GM19468 (cell line): ENCODE results near the gene TMED3.

Source experiments
- ATAC-seq: cut with Tn5 transposase; IDR thresholded peaks from one replicate; pipeline ENCODE4 v1.9.1; 2021; ENCODE audit warnings: mild to moderate bottlenecking, moderate library complexity, moderate number of reproducible peaks; ENCODE audit not compliant: unreplicated experiment; ENCODE audit errors: extremely low read depth

Gene TMED3

DNA sequence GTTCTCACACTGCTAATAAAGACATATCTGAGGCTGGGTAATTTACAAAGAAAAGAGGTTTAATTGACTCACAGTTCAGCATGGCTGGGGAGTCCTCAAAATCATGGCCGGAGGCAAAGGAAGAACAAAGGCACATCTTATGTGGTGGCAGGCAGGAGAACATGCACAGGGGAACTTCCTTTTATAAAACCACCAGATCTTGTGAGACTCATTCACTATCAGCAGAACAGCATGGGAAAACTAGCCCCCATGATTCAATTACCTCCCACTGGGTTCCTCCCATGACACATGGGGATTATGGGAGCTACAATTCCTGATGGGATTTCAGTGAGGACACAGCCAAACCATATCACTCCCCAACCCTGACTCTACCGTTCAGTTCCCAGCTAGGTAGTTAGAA is 61.5 kb downstream of the TMED3 start:
- no peak for ATAC-seq
